HL-60 (cell line): ENCODE results near the gene FNIP1.

Source experiments
- DNase-seq, 2 experiments: peaks; one replicate each; pipeline ENCODE4 v3.0.0-alpha.2; 2010 to 2020; ENCODE audit warnings: low read depth in 1 of 2, low spot score in 1 of 2
- H3K27ac ChIP-seq: fragments of 250-450 bp; sonication (Bioruptor Pico); replicated peaks from 2 replicates; pipeline ENCODE4 v1.5.1; 2020; ENCODE audit warnings: mild to moderate bottlenecking, moderate library complexity
- H3K27me3 ChIP-seq: fragments of 250-450 bp; sonication (Bioruptor Pico); 2 replicates; pipeline ENCODE4 v1.5.1; 2021; ENCODE audit warnings: mild to moderate bottlenecking, moderate library complexity; ENCODE audit not compliant: insufficient read depth, poor library complexity, severe bottlenecking
- H3K4me3 ChIP-seq: replicated peaks from 2 replicates; pipeline ENCODE4 v1.5.1; 2011; ENCODE audit warnings: mild to moderate bottlenecking, control low read depth, low read length; ENCODE audit not compliant: insufficient read depth
- GABPA ChIP-seq: IDR thresholded peaks from 2 replicates; pipeline ENCODE4 v1.6.1; 2012; ENCODE audit warnings: low read depth
- POLR2AphosphoS5 ChIP-seq: IDR thresholded peaks from 2 replicates; pipeline ENCODE4 v1.6.1; 2012; ENCODE audit warnings: low read depth
- SPI1 ChIP-seq: IDR thresholded peaks from 2 replicates; pipeline ENCODE4 v1.6.1; 2012; ENCODE audit warnings: low read depth, mild to moderate bottlenecking, borderline replicate concordance
- TF ChIP-seq, protein P1 (sequence below): IDR thresholded peaks from 2 replicates; pipeline ENCODE4 v1.6.1; 2012; ENCODE audit warnings: low read depth; ENCODE audit not compliant: insufficient replicate concordance
- TF ChIP-seq, protein P2 (sequence below): IDR thresholded peaks from one replicate; pipeline ENCODE4 v1.5.1; 2011; ENCODE audit warnings: low read length, control low read depth, inconsistent platforms; ENCODE audit not compliant: insufficient read depth

FNIP1 gene

DNA sequence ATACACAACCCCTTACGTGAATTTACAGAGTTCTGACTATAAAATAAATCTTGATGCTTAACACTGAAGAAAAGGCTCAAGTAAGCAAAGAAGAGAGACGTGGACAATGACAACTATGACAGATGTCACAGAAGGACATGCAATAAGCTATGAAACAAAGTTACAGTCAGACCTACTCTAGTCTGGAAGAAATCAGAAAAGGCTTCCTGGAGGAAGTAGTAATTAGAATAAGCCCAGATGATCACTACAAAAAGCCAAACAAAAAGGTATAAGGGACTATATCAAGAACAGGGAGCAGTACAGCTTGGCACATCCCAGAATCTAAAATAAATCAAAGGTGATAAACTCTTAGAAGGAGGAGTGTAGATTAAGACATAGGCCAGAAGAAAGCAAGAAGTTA lies 6.3 kb downstream of the FNIP1 start:
- Histone ChIP-seq H3K27me3 (no peaks in the 10 kb centered on the region), H3K27ac (no peak overlapping the region), H3K4me3 (no peak overlapping the region)
- no peak for DNase-seq
- TF ChIP-seq POLR2AphosphoS5 (no peak), SPI1 (no peak), GABPA (no peak)
- TF ChIP-seq, protein P1, sequence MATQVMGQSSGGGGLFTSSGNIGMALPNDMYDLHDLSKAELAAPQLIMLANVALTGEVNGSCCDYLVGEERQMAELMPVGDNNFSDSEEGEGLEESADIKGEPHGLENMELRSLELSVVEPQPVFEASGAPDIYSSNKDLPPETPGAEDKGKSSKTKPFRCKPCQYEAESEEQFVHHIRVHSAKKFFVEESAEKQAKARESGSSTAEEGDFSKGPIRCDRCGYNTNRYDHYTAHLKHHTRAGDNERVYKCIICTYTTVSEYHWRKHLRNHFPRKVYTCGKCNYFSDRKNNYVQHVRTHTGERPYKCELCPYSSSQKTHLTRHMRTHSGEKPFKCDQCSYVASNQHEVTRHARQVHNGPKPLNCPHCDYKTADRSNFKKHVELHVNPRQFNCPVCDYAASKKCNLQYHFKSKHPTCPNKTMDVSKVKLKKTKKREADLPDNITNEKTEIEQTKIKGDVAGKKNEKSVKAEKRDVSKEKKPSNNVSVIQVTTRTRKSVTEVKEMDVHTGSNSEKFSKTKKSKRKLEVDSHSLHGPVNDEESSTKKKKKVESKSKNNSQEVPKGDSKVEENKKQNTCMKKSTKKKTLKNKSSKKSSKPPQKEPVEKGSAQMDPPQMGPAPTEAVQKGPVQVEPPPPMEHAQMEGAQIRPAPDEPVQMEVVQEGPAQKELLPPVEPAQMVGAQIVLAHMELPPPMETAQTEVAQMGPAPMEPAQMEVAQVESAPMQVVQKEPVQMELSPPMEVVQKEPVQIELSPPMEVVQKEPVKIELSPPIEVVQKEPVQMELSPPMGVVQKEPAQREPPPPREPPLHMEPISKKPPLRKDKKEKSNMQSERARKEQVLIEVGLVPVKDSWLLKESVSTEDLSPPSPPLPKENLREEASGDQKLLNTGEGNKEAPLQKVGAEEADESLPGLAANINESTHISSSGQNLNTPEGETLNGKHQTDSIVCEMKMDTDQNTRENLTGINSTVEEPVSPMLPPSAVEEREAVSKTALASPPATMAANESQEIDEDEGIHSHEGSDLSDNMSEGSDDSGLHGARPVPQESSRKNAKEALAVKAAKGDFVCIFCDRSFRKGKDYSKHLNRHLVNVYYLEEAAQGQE: no peak
- TF ChIP-seq, protein P2, sequence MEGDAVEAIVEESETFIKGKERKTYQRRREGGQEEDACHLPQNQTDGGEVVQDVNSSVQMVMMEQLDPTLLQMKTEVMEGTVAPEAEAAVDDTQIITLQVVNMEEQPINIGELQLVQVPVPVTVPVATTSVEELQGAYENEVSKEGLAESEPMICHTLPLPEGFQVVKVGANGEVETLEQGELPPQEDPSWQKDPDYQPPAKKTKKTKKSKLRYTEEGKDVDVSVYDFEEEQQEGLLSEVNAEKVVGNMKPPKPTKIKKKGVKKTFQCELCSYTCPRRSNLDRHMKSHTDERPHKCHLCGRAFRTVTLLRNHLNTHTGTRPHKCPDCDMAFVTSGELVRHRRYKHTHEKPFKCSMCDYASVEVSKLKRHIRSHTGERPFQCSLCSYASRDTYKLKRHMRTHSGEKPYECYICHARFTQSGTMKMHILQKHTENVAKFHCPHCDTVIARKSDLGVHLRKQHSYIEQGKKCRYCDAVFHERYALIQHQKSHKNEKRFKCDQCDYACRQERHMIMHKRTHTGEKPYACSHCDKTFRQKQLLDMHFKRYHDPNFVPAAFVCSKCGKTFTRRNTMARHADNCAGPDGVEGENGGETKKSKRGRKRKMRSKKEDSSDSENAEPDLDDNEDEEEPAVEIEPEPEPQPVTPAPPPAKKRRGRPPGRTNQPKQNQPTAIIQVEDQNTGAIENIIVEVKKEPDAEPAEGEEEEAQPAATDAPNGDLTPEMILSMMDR: no peak

DNA sequence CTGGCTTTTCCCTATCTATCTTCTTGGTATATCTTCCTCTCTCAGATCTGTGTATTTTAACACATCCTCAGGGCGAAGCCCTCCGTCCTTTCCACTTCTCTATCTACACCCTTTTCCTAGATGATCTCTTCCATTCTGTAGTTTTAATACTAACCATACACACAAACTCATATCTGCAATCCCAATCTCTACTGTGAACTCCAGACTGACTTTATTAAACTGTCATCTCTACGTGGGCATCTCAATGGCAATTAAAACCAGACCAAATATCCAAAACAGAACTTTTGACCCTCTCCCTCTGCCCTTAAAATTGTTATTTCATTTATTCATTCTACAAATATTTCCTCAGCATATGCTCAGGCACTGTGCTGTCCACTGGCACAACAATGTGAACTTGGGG lies 7.1 kb downstream of the FNIP1 start:
- no peak overlapping the region for H3K27ac ChIP-seq
- DNase-seq: no peak
- no peak overlapping the region for H3K4me3 ChIP-seq
- no peaks in the 10 kb centered on the region for H3K27me3 ChIP-seq
- TF ChIP-seq POLR2AphosphoS5 (no peak), GABPA (no peak), SPI1 (no peak)
- TF ChIP-seq, protein P2: no peak
- TF ChIP-seq, protein P1: no peak

DNA sequence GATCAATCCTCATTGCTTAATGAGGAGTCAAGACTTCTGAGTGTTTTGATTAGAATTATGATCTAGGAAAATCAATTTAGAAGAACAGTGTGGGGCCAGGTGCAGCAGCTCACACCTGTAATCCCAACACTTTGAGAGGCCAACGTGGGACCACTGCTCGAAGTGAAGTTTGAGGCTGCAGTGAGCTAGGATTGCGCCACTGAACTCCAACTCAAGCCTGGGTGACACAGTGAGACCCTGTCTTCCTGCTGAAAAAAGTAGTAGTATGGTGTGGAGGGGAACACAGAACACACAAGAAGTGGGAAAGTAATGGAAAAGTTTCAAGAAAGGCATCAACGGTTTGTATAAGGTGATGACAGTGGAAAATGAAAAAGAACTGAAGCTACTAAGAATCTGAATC lies 9.1 kb downstream of the FNIP1 start:
- H3K27ac ChIP-seq: no peak overlapping the region
- TF ChIP-seq POLR2AphosphoS5 (no peak), GABPA (no peak), SPI1 (no peak)
- TF ChIP-seq, protein P2: no peak
- TF ChIP-seq, protein P1: no peak
- no peak for DNase-seq
- no peak overlapping the region for H3K4me3 ChIP-seq
- no peaks in the 10 kb centered on the region for H3K27me3 ChIP-seq
